Embryonic facial prominence (tissue), 1 donor: Measurements from ENCODE around the gene TRIM47.
"Not testable (repeated sequence)": the region's sequence is repeated elsewhere in the genome, so short reads cannot be mapped to it uniquely, and the experiment has no call there.

Source experiments
- DNase-seq: peaks from one replicate; pipeline ENCODE4 v3.0.0-alpha.2; 2016; ENCODE audit errors: extremely low spot score

TRIM47 gene

DNA sequence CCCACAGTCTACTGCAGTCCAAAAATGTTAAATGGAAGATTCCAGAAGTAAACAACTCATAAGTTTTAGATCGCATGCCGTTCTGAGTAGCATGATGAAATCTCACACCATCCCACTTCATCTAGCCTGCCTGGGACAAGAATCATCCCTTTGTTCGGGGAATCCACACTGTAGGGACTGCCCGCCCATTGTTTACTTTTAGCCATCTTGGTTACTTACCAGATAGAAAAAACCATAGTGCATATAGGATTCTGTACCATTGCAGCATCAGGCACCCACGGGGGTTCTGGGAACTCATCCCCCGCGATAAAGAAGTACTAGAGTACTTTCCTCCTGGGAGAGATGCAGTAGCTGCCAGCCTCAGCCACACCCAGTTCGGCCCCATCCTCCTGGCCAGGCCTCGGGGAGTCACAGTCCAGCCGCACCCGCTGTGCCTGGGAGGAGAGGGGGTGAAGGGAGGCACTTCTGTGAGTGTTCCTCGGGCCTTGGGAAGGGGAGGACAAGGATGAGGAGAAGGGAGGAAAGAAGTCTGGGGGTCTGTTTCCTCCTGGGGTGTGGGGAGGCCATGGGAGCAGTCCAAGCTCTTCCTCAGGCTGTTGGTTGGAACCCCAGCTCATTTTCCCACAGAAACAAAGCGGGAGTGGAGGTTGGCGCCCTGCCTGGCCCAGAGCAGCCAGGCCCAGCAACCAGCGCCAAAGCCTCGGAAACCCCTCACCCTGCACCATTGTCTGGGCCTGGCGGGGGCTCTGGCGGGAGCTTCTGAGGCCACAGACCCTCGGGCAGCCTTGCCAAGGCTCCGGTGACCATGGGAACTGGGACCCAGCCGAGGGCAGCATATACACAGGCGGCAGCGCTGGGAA is 8.9 kb downstream of the TRIM47 start:
- no peak for DNase-seq

GRCh38 chr17:75868730-75869281 is 9.6 kb downstream of the TRIM47 start:
- DNase-seq, result not testable (repeated sequence)

- DNase-seq, result not testable (repeated sequence)
These were observed 12.8 kb downstream of the TRIM47 start for GRCh38 chr17:75865404-75866188.

- not testable (repeated sequence) for DNase-seq
These were observed 13.5 kb downstream of the TRIM47 start for GRCh38 chr17:75864887-75865286.

DNA sequence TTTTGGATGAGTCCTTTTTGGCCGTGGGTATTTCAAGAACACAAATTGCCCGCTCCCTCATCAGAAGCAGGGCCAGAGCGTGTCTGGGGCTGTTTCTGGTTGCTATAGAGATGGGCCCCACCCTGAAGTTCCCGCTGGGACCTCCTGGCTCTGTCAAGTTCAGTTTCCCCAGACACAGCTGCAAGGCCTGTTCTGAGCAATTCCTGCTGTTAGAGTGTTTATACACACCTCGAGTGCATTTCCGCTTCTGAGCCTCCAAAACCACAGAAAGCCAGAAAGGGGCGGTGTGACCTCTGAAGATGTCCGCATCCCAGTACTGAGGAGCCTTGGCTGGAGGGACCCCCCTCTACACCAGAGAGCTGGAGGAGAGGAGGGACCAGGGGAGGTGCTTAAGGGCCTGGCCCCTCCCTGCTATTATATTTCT is 13.9 kb downstream of the TRIM47 start:
- DNase-seq, result no peak

- no peak for DNase-seq
These were observed 16.5 kb downstream of the TRIM47 start for GRCh38 chr17:75861927-75862317.

DNA sequence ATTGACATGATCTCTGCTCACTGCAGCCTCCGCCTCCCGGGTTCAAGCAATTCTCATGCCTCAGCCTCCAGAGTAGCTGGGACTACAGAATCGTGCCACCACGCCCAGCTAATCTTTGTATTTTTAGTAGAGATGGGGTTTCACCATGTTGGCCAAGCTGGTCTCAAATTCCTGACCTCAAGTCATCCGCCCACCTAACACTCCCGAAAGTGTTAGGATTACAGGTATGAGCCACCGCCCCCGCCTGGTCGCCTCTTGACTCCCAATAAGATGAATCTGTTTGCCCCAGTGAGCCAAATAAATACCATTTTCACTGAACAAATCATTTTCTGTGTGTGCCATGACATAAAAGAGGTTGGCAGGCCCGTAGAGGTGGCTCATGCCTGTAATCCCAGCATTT is 19.0 kb downstream of the TRIM47 start:
- not testable (repeated sequence) for DNase-seq

GRCh38 chr17:75856062-75856756 is 22.2 kb downstream of the TRIM47 start:
- DNase-seq, result no peak

DNA sequence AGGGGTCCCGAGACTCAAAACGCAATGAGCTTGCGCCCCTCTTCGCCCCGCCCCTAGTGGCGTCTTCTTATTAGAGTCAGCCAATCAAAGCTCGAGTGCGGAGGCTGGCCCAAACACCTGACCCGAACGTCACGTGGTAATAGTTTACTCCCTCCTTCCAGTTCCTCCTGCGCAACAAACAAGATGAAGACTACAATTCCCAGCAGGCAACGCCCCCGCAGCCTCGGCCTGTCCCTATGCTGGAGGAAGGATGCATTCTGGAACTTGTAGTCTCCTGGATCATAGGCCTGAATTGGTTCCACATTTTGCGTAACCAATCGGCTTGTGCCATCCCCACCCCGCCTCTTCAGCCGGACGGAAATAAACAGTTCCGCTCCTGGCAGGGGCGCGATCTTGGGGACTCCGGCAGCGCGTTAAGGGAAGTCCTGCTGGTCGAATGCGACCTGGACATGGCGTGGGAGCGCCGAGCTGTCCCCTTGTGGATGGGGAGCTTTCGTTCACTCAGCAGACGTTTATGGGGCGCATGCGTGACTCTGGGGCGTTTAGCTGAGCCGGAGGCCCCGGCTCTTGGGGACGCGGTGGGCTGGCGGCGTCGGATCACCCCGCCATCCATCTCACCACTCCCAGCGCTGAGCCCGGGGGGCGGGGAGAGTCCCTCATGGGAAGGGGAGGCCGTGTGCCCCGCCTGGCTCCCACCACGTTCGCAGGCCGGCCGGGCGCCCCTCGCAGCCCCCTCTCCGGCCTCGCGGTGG is 22.9 kb downstream of the TRIM47 start, which contains the start of gene WBP2:
WBP2 (minus strand) TSS at position 26 of the 752 bp plus-strand sequence. CDS start 38 bp downstream, outside the sequence.
- DNase-seq, result peak; percentile 100

DNA sequence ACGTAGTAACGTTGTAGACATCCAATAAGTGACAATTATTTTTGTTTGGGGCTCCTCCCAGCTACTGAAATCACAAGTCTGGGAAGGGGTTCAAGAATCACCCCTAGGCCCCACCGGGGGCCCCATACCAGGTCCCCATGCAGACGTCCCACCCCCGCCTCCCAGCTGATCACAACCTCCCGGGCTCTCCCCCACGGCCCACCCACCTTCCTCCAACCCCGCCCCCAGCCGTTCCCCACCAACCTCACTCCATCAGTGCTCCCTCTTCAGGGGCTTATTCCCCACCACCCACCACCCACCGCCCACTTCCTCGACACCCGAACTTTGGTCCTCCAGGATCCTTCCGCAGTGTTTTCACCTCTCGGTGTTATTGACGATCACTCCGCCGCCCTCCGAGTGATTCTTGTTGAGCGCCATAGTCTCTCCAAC is 23.5 kb downstream of the TRIM47 start:
- no peak for DNase-seq

DNA sequence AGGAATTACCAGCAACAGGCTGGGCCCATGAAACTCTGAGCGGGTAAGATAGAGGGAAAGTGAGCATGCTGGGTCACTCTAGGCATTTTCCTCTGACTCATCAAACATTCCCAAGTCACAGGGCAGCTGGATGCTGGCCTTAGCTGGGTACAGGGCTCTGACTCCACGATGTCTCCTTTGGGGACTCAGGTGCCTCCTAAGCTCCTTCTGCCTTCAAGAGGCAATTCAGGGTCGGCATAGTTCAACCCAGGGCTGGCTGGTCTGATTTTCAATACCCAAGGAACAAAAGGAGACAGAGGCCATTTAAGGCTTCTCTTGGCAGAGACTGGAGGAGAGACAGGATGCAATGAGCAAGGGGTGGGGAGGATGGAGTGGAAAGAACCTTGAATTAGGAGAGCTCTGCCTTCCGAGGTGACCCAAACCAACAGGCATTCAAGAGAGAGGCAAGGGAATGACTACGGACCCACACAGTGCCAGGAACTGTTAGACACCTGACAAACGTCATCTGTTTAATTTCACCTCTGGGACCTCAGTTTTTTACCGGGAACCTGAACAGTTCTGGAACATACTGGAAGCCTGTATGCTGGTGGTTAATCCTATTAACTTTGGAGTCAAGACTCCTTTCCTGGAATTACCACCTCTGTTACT is 24.2 kb downstream of the TRIM47 start:
- no peak for DNase-seq

- DNase-seq, result no peak
These were observed 24.9 kb downstream of the TRIM47 start for GRCh38 chr17:75853433-75853832.

GRCh38 chr17:75851693-75851991 is 26.7 kb downstream of the TRIM47 start:
- not testable (repeated sequence) for DNase-seq

DNA sequence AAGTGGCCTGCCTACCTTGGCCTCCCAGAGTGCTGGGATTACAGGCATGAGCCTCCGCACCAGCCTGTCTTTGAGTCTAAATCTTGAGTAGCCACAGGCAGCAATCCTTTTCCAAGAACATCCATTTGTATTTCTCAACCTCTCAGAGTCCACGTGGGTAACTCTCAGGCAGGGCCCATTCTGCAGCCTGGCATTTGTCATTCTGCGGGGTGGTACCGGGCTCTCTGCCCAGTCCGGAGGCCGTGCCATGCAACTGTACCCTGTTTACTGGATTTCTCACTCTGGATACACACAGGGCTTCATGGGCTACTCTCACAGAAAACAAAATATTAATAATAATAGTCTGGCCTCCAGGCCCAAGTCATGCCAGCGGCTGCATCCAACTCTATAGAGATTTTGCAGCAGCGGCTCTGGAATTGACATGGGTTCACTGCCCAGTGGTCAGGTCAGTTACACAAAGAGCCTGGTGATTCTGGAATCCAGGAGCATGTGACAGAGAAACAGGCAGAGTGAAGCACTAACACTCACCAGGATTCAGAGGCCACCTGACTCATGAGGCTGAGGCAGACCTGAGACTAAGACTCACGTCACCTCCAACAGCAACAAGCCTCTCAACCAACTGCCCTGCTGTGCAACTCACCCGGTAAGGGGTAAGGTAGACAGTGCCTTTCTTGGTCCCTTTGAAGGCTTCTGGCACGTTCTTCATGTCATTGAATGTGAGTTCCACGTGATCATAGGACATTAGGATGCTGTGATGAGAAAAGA is 27.3 kb downstream of the TRIM47 start:
- no peak for DNase-seq

DNA sequence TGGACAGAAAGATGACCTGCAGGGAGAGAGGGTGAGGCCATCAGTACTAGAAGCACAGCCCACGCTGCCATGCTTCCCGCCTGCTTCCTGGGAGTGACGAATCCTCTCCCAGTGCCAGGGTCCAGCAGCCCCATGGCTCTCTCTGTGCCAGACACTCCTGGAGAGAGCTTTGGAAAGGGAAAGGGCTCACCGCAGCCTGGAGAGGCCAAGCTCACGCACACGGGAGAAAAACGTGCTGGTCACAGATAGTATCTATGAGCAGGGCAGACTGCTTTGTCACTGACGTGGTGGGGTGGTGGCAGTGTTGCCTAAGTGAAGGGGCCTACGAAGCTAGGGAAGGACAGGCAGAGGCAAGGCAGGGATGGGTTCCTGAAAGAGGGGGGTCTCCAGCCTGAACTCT is 28.7 kb downstream of the TRIM47 start:
- no peak for DNase-seq

- no peak for DNase-seq
These were observed 29.1 kb downstream of the TRIM47 start for GRCh38 chr17:75849279-75849646.

- no peak for DNase-seq
These were observed 29.7 kb downstream of the TRIM47 start for GRCh38 chr17:75848523-75849278.

DNA sequence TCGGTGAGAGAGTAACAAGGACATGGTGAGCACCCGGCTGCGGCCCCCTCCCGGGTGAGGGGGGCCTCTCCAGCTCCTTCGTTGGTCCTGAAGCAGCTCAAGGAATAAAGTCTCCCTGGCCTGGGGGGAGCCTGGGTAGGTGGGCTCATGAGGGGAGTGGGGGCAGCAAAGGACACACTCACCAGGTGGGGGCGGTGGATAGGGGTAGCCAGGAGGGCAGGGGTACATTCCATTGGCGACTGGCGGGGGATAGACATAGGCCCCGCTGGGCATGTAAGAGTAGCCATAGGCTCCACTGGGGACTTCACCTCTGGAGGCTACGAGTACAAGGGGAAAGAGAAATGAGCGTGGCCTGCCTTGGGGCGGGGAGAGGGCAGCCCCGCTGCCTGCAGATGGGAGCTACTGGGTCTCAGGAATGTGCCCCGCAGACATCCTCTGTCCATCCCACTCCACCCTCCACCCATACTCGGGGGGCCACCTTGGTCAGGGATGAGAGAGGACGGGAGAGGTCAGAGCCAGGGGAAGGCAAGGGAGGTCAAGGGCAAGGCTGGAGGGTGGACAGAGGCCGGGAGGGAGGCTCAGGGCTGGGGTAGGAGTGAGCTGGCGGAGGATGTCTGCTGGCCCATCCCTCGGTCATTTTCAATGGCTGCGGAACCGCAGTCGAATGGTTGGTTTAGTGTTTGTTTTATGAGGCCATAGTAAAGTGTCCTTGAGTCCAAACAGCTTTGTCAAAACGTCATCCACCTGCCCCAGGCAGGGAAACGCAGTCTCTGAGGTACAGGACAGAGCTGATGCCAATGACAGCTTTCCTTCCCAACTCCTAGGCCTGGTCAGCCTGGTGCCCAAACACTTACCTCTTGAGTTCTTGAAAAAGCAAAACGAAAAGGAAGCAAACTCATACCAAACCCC is 30.5 kb downstream of the TRIM47 start:
- DNase-seq, result no peak
